Immature natural killer cell (primary cell): ENCODE data around the gene NAP1L5. TPM values are rescaled to one million over a fixed set of nuclear protein-coding genes. Genes with fewer than 3 reads are reported as not detected.

Experiments
- polyA plus RNA-seq, 3 donors: library from polyadenylated mRNA; unstranded; fragments of 300-500 nt; fragmentation: Illumina TruSeq; gene quantifications; one replicate each; pipeline ENCODE4 v1.2.3, GENCODE V29; 2021

NAP1L5 gene
- polyA plus RNA-seq, 3 donors from 2014 or later, result 4.2 to 7.3 (median 5.4) TPM

Other genes with a start within 250 kb of the NAP1L5 start
- 10 to 100 TPM in 2 of 3 donors, 1 to 10 TPM in 1; 9.2 to 12.1 (median 12.1) TPM for gene HERC5, start 240.7 kb downstream of the NAP1L5 start, polyA plus RNA-seq
- gene PYURF, start 174.1 kb downstream of the NAP1L5 start, polyA plus RNA-seq, result 100 to 1,000 TPM; 267 to 445 (median 321) TPM
- 10 to 100 TPM; 21.7 to 39.7 (median 32.0) TPM for gene HERC3, start 105.3 kb downstream of the NAP1L5 start, polyA plus RNA-seq